K562 (cell line): ENCODE results near the gene NECAB3. TPM values are rescaled to one million over a fixed set of nuclear protein-coding genes. Genes with fewer than 3 reads are reported as not detected.

Experiments used
- polyA plus RNA-seq, 8 experiments: library from polyadenylated mRNA; depleted of rRNA in 4 of 8; stranded (reverse) in 5 of 8; unstranded in 3 of 8; fragments of >200 nt; fragmentation: Nextera tagmentation in 2 of 8; fragmentation: Illumina TruSeq in 1 of 8; extraction: Ambion mirVana in 2 of 8; extraction: Trizol in 1 of 8; gene quantifications; 2 replicates each; pipeline versions ENCODE4 v1.2.1 to v1.2.3, GENCODE V29; 2011 to 2014; ENCODE audit warnings: inconsistent platforms in 1 of 8, missing spikeins in 1 of 8
- total RNA-seq, 7 experiments: library from RNA; depleted of rRNA in 6 of 7; stranded (reverse); fragments of >200 nt in 6 of 7; fragmentation: Illumina TruSeq in 2 of 7; extraction: Trizol in 2 of 7; gene quantifications; 2 replicates each; pipeline versions ENCODE4 v1.2.1 to v1.2.3, GENCODE V29; 2011 to 2021; ENCODE audit warnings: low replicate concordance in 1 of 7
- TF ChIP-seq, protein P1 (sequence below): fragments of 200-600 bp; sonication (generic); IDR thresholded peaks from one replicate; pipeline ENCODE4 v1.6.1; 2012; ENCODE audit warnings: mild to moderate bottlenecking, low read depth, low read length, inconsistent platforms

NECAB3 gene
- total and polyA plus RNA-seq, 9 of the 15 experiments (the other 6 are each of a cell fraction or from before 2014, with no cell fraction given), result 0.94 to 63.3 (median 31.5) TPM

DNA sequence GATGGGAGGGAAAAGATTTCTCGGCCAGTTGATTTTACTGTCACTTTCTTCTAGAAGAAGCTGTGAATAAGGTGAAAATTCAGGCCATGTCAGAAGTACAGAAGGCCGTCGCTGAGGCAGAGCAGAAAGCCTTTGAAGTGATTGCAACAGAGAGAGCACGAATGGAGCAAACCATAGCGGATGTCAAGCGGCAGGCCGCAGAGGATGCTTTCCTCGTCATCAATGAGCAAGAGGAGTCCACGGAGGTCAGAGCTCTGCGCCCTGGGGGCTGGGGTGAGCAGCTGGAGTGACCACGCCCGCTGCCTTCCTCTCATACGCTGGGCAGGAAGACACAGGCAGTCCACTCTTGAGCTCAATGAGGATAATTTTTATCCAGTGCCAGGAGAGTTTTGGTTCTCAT lies 33.9 kb downstream of the NECAB3 start (continued):
- TF ChIP-seq, protein P1, sequence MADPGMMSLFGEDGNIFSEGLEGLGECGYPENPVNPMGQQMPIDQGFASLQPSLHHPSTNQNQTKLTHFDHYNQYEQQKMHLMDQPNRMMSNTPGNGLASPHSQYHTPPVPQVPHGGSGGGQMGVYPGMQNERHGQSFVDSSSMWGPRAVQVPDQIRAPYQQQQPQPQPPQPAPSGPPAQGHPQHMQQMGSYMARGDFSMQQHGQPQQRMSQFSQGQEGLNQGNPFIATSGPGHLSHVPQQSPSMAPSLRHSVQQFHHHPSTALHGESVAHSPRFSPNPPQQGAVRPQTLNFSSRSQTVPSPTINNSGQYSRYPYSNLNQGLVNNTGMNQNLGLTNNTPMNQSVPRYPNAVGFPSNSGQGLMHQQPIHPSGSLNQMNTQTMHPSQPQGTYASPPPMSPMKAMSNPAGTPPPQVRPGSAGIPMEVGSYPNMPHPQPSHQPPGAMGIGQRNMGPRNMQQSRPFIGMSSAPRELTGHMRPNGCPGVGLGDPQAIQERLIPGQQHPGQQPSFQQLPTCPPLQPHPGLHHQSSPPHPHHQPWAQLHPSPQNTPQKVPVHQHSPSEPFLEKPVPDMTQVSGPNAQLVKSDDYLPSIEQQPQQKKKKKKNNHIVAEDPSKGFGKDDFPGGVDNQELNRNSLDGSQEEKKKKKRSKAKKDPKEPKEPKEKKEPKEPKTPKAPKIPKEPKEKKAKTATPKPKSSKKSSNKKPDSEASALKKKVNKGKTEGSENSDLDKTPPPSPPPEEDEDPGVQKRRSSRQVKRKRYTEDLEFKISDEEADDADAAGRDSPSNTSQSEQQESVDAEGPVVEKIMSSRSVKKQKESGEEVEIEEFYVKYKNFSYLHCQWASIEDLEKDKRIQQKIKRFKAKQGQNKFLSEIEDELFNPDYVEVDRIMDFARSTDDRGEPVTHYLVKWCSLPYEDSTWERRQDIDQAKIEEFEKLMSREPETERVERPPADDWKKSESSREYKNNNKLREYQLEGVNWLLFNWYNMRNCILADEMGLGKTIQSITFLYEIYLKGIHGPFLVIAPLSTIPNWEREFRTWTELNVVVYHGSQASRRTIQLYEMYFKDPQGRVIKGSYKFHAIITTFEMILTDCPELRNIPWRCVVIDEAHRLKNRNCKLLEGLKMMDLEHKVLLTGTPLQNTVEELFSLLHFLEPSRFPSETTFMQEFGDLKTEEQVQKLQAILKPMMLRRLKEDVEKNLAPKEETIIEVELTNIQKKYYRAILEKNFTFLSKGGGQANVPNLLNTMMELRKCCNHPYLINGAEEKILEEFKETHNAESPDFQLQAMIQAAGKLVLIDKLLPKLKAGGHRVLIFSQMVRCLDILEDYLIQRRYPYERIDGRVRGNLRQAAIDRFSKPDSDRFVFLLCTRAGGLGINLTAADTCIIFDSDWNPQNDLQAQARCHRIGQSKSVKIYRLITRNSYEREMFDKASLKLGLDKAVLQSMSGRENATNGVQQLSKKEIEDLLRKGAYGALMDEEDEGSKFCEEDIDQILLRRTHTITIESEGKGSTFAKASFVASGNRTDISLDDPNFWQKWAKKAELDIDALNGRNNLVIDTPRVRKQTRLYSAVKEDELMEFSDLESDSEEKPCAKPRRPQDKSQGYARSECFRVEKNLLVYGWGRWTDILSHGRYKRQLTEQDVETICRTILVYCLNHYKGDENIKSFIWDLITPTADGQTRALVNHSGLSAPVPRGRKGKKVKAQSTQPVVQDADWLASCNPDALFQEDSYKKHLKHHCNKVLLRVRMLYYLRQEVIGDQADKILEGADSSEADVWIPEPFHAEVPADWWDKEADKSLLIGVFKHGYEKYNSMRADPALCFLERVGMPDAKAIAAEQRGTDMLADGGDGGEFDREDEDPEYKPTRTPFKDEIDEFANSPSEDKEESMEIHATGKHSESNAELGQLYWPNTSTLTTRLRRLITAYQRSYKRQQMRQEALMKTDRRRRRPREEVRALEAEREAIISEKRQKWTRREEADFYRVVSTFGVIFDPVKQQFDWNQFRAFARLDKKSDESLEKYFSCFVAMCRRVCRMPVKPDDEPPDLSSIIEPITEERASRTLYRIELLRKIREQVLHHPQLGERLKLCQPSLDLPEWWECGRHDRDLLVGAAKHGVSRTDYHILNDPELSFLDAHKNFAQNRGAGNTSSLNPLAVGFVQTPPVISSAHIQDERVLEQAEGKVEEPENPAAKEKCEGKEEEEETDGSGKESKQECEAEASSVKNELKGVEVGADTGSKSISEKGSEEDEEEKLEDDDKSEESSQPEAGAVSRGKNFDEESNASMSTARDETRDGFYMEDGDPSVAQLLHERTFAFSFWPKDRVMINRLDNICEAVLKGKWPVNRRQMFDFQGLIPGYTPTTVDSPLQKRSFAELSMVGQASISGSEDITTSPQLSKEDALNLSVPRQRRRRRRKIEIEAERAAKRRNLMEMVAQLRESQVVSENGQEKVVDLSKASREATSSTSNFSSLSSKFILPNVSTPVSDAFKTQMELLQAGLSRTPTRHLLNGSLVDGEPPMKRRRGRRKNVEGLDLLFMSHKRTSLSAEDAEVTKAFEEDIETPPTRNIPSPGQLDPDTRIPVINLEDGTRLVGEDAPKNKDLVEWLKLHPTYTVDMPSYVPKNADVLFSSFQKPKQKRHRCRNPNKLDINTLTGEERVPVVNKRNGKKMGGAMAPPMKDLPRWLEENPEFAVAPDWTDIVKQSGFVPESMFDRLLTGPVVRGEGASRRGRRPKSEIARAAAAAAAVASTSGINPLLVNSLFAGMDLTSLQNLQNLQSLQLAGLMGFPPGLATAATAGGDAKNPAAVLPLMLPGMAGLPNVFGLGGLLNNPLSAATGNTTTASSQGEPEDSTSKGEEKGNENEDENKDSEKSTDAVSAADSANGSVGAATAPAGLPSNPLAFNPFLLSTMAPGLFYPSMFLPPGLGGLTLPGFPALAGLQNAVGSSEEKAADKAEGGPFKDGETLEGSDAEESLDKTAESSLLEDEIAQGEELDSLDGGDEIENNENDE, result no peak
